Neural crest cell (in vitro differentiated cells): Measurements from ENCODE around the gene LAMC1. TPM values are rescaled to one million over a fixed set of nuclear protein-coding genes. Genes with fewer than 3 reads are reported as not detected.

Source experiments
- DNase-seq: peaks from one replicate; pipeline ENCODE4 v3.0.0; 2021; ENCODE audit warnings: low read depth, mixed read lengths, low spot score
- H3K27ac Mint-ChIP-seq: one replicate; pipeline ENCODE4 v1.8.0; 2021; ENCODE audit warnings: mild to moderate bottlenecking, mixed read lengths; ENCODE audit not compliant: unreplicated experiment
- H3K27me3 Mint-ChIP-seq: 2 replicates; pipeline ENCODE4 v1.8.0; 2021; ENCODE audit warnings: low read depth, mild to moderate bottlenecking, mixed read lengths
- H3K36me3 Mint-ChIP-seq: 2 replicates; pipeline ENCODE4 v1.8.0; 2021; ENCODE audit warnings: low read depth, mild to moderate bottlenecking, mixed read lengths
- H3K4me1 Mint-ChIP-seq: 2 replicates; pipeline ENCODE4 v1.8.0; 2021; ENCODE audit warnings: mixed read lengths
- H3K4me3 Mint-ChIP-seq: one replicate; pipeline ENCODE4 v1.8.0; 2021; ENCODE audit warnings: mild to moderate bottlenecking, mixed read lengths
- H3K9me3 Mint-ChIP-seq: 2 replicates; pipeline ENCODE4 v1.8.0; 2021; ENCODE audit warnings: mixed read lengths
- total RNA-seq: library from RNA; stranded (reverse); gene quantifications from 2 replicates; pipeline ENCODE4 v1.2.1, GENCODE V29; 2021
- TF ChIP-seq, protein P1 (sequence below): fragments of 200-600 bp; sonication (generic); conservative IDR thresholded peaks from 2 replicates; pipeline ENCODE4 v1.5.0; 2021; ENCODE audit warnings: antibody characterized with exemption, mild to moderate bottlenecking

The LAMC1 gene
- total RNA-seq, 1 donor from 2014 or later, result 82.0 TPM

DNA sequence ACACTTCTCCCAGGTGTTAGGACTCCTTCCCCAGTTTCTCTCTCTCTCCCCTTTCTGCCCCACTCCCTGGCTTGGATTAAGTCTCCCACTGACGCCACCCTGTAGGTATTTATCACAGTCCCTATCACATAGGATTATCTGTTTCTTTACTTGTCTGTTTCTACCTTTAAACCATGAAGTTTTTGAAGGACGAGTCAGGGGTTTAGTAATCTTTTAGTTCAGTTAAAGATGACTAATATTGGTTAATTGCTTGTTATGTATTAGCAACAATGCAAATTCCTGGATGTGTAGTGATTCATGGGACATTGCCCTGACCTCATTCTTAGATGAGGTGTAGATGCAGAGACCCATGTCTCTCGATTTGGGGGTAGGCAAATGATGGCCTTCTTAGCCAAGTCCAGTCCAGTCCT, 6.4 kb downstream of the LAMC1 start:
- TF ChIP-seq, protein P1, sequence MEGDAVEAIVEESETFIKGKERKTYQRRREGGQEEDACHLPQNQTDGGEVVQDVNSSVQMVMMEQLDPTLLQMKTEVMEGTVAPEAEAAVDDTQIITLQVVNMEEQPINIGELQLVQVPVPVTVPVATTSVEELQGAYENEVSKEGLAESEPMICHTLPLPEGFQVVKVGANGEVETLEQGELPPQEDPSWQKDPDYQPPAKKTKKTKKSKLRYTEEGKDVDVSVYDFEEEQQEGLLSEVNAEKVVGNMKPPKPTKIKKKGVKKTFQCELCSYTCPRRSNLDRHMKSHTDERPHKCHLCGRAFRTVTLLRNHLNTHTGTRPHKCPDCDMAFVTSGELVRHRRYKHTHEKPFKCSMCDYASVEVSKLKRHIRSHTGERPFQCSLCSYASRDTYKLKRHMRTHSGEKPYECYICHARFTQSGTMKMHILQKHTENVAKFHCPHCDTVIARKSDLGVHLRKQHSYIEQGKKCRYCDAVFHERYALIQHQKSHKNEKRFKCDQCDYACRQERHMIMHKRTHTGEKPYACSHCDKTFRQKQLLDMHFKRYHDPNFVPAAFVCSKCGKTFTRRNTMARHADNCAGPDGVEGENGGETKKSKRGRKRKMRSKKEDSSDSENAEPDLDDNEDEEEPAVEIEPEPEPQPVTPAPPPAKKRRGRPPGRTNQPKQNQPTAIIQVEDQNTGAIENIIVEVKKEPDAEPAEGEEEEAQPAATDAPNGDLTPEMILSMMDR, result no peak
- Mint-ChIP-seq H3K4me3 (peak overlapping the region; percentile 31), H3K9me3 (no peaks in the 10 kb centered on the region), H3K27me3 (no peaks in the 10 kb centered on the region), H3K4me1 (peaks cover 75% of the 10 kb centered on the region), H3K27ac (no peak overlapping the region), H3K36me3 (no peaks in the 10 kb centered on the region)
- no peak for DNase-seq

DNA sequence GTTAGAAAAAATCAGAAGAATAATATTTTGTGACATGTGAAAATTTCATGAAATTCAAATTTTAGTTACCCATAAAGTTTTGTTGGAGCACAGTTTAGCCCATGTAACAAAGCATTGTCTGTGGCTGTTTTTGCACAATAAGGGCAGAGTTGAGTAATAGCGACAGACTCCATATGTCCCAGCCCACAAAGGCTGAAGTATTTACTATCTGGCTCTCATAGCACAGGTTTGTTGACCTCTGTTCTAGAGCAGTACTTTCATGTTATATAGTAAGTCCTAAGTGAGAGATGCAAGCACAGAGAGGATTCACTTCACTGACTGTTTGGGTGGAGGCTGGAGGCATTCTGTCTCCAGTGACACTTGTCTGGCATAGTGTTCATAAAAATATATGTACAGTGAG, 6.8 kb downstream of the LAMC1 start:
- TF ChIP-seq, protein P1, result no peak
- Mint-ChIP-seq H3K27me3 (no peaks in the 10 kb centered on the region), H3K9me3 (no peaks in the 10 kb centered on the region), H3K27ac (no peak overlapping the region), H3K4me1 (peaks cover 74% of the 10 kb centered on the region), H3K4me3 (no peak overlapping the region), H3K36me3 (peaks cover 2% of the 10 kb centered on the region)
- no peak for DNase-seq

DNA sequence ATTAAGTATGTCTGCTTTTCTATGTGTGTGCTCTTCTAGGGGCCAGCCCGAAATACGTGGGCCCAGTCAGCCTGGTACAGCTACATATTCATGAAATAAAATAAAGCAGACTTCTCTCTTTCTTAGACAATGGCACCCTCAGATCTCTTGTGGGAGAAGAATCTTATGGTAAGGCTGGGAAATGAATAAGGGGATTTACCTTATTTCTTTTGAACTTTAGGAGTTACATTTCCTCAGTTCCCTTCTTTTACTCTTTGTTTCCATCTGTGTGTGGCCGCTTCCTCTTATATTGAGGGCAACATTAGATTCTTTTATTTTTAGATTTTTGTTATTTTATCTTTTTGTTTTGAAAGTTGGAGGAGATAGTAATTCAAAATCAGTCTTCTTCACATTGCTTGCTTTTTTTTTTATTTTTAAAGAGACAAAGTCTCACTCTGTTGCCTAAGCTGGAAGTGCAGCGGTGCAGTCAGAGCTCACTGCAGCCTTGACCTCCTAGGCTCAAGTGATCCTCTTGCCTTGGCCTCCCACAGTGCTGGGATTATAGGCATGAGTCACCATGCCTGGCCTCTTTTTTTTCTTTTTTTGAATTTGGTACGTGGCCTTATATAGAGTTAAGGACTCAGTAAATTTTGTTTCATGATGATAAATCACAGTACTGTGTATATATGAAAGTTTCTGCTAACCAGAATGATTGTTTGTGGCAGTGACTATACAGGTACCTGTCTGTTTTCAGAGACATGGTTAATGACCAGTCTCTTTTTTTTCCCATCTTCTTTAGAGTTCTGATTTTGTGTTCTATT, 9.1 kb downstream of the LAMC1 start:
- no peaks in the 10 kb centered on the region for H3K27me3 Mint-ChIP-seq
- DNase-seq, result no peak
- peak overlapping the region; percentile 16 for H3K4me3 Mint-ChIP-seq
- peaks cover 2% of the 10 kb centered on the region for H3K36me3 Mint-ChIP-seq
- H3K4me1 Mint-ChIP-seq, result peaks cover 61% of the 10 kb centered on the region
- TF ChIP-seq, protein P1, result no peak
- H3K27ac Mint-ChIP-seq, result no peak overlapping the region
- H3K9me3 Mint-ChIP-seq, result no peaks in the 10 kb centered on the region

DNA sequence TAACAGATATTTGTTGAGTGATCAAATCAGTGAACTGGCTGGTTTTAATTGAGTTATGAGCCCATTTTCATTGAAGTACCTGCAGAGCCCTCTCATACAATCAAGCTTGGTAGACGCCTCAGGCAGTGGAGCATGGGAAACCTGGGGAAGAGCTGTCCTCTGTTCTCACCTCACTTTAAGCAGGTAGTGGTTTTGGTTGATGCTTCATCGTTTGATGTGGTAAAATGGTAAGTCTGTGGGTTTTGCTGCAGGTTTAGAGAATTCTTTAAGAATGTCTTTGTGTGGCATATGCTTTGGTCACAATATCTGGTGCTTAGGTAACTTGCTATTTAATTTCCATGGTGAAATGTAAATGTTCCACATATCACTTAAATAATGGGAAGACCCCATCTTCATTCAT, 10.0 kb downstream of the LAMC1 start:
- TF ChIP-seq, protein P1, result no peak
- Mint-ChIP-seq H3K4me3 (no peak overlapping the region), H3K27me3 (no peaks in the 10 kb centered on the region), H3K27ac (no peak overlapping the region), H3K4me1 (peaks cover 61% of the 10 kb centered on the region), H3K36me3 (peaks cover 2% of the 10 kb centered on the region), H3K9me3 (no peaks in the 10 kb centered on the region)
- no peak for DNase-seq

DNA sequence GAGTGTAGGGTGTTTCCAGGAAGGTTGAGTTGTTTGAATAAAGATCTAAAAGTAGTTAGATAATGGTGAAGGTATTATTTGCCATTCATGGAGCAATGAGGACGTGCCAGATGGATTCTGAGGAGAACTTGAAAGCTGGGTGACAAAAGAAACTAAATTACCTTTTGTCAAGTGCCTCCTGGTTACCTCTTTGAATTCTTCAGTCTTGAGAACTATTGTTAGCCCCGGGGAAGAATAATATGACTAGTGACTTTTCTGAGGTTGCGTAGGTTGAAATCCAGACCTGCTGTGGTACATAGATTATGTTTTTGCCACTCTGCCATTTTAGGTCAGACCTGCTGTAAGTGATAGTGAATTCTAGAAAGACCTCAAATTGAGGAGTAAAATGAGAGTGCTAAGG, 11.5 kb downstream of the LAMC1 start:
- H3K4me1 Mint-ChIP-seq, result peaks cover 62% of the 10 kb centered on the region
- DNase-seq, result no peak
- no peaks in the 10 kb centered on the region for H3K27me3 Mint-ChIP-seq
- H3K36me3 Mint-ChIP-seq, result peaks cover 2% of the 10 kb centered on the region
- TF ChIP-seq, protein P1, result no peak
- H3K4me3 Mint-ChIP-seq, result no peak overlapping the region
- H3K27ac Mint-ChIP-seq, result no peak overlapping the region
- H3K9me3 Mint-ChIP-seq, result no peaks in the 10 kb centered on the region
